Right hindlimb (tissue), 1 donor: ENCODE measurements around the gene MAPK1IP1L.
"Not testable (repeated sequence)": the region's sequence is repeated elsewhere in the genome, so short reads cannot be mapped to it uniquely, and the experiment has no call there.

ENCODE experiments used
- DNase-seq: peaks from one replicate; pipeline ENCODE4 v3.0.0-alpha.2; 2018

MAPK1IP1L gene

GRCh38 chr14:55051423-55052268, at the start of gene MAPK1IP1L:
Gene MAPK1IP1L, plus strand, starts transcription at chr14:55051647. Its CDS starts 10,037 bp downstream, at chr14:55061684.
- peak; percentile 97 for DNase-seq

GRCh38 chr14:55005071-55005470, 46.4 kb upstream of the MAPK1IP1L start:
- DNase-seq, result no peak

GRCh38 chr14:55015006-55015405, 36.4 kb upstream of the MAPK1IP1L start:
- DNase-seq, result no peak

GRCh38 chr14:55019968-55020554, 31.4 kb upstream of the MAPK1IP1L start:
- DNase-seq, result no peak

- not testable (repeated sequence) for DNase-seq
Measured at GRCh38 chr14:55024365-55024764, 27.1 kb upstream of the MAPK1IP1L start.

GRCh38 chr14:55025948-55026347, 25.5 kb upstream of the MAPK1IP1L start:
- no peak for DNase-seq

GRCh38 chr14:55026441-55026792, 25.0 kb upstream of the MAPK1IP1L start:
- no peak for DNase-seq

- DNase-seq, result peak; percentile 97
Measured at GRCh38 chr14:55026793-55027561, 24.5 kb upstream of the MAPK1IP1L start, which contains the start of the genes SOCS4 and WDHD1. Gene SOCS4, plus strand, starts transcription at chr14:55027236. Its CDS starts 15,806 bp downstream, at chr14:55043042. Gene WDHD1, minus strand, starts transcription at chr14:55027099. Its CDS starts 312 bp downstream, at chr14:55026787.

- DNase-seq, result no peak
Measured at GRCh38 chr14:55028066-55028465, 23.4 kb upstream of the MAPK1IP1L start.

- no peak for DNase-seq
Measured at GRCh38 chr14:55028476-55028875, 23.0 kb upstream of the MAPK1IP1L start.

GRCh38 chr14:55031190-55031589, 20.3 kb upstream of the MAPK1IP1L start:
- DNase-seq, result no peak

- not testable (repeated sequence) for DNase-seq
Measured at GRCh38 chr14:55037995-55038394, 13.5 kb upstream of the MAPK1IP1L start.

- no peak for DNase-seq
Measured at GRCh38 chr14:55038708-55039107, 12.7 kb upstream of the MAPK1IP1L start.

GRCh38 chr14:55043528-55043927, 7.9 kb upstream of the MAPK1IP1L start:
- no peak for DNase-seq

GRCh38 chr14:55045087-55045486, 6.4 kb upstream of the MAPK1IP1L start:
- DNase-seq, result no peak

- no peak for DNase-seq
Measured at GRCh38 chr14:55047301-55048053, 4.0 kb upstream of the MAPK1IP1L start.

- no peak for DNase-seq
Measured at GRCh38 chr14:55048900-55049436, 2.5 kb upstream of the MAPK1IP1L start.

- no peak for DNase-seq
Measured at GRCh38 chr14:55051165-55051422, 353 bp upstream of the MAPK1IP1L start.

GRCh38 chr14:55052269-55052930, 953 bp downstream of the MAPK1IP1L start:
- no peak for DNase-seq

GRCh38 chr14:55053018-55053417, 1.6 kb downstream of the MAPK1IP1L start:
- no peak for DNase-seq

- DNase-seq, result no peak
Measured at GRCh38 chr14:55053500-55053899, 2.1 kb downstream of the MAPK1IP1L start.

- no peak for DNase-seq
Measured at GRCh38 chr14:55054098-55054497, 2.7 kb downstream of the MAPK1IP1L start.
